GM12892 (cell line): ENCODE results near the gene PIAS1.

ENCODE experiments used
- POLR2A ChIP-seq: IDR thresholded peaks from 2 replicates; pipeline ENCODE4 v1.6.1; 2011; ENCODE audit warnings: low read depth, low read length, control low read depth
- POLR2AphosphoS5 ChIP-seq: IDR thresholded peaks from 2 replicates; pipeline ENCODE4 v1.6.1; 2011; ENCODE audit warnings: low read depth, low read length, control low read depth
- TAF1 ChIP-seq: IDR thresholded peaks from 2 replicates; pipeline ENCODE4 v1.6.1; 2011; ENCODE audit warnings: low read depth, mild to moderate bottlenecking, control low read depth, low read length, borderline replicate concordance

DNA sequence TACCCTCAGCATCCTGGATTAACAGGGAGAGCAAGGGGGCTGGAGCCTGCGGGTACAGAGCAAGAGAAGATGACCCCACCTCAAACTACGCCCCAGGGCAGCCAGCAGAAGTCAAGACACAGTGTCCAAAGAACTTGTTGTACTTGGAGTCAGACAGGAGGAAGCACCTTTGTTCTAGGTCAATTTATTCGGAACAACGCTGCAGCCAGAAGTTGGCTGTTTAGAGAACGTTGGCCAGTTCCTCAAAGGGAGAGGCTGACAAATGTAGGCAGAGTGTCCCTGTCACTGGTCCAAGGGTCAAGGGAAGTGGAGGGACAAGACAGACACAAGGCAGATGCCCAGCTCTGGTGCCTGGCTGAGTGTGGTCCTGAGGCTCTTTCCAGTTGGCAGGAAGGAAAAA, 32.1 kb upstream of the PIAS1 start:
- TF ChIP-seq POLR2A (no peak), TAF1 (no peak), POLR2AphosphoS5 (no peak)
